ENCODE data around the gene FAM32A.

Gene FAM32A

DNA sequence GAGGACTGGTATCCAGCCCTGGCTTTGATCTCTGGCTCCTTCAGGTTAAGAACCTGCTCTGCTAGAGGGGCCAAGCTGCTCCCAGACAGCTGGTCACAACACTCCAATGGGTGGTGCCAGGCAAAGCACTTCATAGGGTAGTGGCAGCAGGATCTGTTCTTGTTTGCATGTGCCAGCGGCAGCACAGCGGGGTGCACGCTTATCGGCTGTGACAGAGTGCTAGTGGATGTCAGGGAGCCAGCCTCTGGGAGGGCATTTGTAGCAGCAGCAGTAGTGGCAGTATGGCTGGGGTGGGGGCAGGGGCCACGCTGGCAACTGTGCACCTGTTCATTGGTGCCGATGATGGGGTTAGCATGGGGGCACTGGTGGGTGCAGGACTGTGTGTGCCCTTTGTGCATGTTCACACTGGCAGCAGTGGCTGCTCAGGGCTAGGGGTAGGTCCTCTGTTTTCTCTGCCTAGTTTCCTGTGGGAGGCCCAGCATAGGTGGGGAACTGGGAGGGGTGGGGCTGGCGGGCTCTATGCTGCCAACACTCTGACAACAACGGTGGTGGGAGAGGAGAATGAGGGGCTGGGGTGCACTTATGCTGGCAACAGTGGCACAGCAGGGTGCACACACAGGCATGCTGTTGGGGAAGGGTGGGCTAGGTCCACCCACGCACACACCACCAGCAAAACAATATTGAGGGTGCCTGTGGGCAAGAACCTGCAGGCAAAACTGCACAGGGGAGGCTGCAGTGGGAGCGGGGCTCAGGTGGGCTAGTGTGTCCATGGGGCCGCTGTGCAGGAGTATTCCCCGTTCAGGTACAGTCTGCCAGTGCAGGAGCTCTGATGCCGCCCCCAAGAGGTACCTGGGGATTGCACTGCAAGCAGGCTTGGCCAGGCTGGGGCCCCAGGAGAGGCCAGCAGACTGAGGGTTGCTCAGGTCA is 31.8 kb downstream of the FAM32A start:
- H3K4me3 ChIP-seq (ENCODE audit: low read length): no peak overlapping the region
- TF ChIP-seq ZNF274 (IDR thresholded peaks at IDR 0.05; ENCODE audit: low read depth, low read length): no peak

DNA sequence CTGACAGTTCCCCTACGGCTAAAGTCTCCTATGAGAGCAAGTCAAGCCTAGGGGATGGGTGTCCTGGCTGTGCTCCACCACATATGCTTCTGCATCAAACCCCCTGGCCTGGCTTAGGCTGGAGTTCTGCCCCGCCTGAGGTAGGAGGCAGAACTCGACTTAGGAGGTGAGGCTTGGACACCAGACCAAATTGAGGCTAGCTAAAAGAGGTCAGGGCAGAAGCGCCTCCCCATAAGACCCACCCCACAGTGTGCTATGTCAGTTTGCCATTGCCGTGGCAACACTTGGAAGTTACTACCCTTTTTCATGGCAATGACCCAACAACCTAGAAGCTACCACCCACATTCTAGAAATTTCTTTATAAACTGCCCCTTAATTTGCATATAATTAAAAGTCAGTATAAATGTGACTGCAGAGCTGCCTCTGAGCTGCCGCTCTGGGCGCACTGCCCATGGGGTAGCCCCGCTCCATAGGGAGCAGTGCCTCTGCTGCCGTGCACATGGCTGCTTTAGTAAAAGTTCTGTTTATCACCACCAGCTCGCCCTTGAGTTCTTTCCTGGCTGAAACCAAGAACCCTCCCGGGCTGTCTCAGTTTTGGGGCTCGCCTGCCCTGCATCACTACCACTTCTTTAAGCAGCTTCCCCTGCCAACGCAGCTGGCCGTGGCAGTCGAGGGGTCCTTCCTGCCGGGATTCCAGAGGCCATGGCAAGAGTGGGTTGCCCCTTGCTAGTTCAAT is 32.7 kb downstream of the FAM32A start:
- H3K4me3 ChIP-seq (ENCODE audit: low read length): no peak overlapping the region

DNA sequence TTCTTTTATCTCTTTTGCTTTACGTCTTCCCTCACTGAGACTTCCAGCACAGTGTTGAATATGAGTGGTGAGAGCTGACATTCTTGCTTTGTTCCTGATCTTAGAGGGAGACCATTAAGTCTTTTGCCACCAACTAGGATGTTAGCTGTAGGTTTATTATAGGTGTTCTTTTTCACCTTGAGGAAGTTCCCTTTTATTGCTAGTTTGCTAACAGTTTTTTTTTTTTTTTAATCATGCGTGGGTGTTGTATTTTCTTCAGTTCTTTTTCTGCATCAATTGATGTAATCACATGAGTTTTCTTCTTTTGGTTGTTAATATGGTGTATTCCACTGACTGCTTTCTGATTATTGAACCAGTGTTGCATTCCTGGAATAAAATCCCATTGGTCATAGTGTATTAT is 33.6 kb downstream of the FAM32A start:
- no peak for TF ChIP-seq ZNF274 (IDR thresholded peaks at IDR 0.05; ENCODE audit: low read depth, low read length)
- no peak overlapping the region for H3K4me3 ChIP-seq (ENCODE audit: low read length)

More for the DNA sequence above, 32.7 kb downstream of the FAM32A start:
- no peak for TF ChIP-seq ZNF274 (IDR thresholded peaks at IDR 0.05; ENCODE audit: low read depth, low read length)

DNA sequence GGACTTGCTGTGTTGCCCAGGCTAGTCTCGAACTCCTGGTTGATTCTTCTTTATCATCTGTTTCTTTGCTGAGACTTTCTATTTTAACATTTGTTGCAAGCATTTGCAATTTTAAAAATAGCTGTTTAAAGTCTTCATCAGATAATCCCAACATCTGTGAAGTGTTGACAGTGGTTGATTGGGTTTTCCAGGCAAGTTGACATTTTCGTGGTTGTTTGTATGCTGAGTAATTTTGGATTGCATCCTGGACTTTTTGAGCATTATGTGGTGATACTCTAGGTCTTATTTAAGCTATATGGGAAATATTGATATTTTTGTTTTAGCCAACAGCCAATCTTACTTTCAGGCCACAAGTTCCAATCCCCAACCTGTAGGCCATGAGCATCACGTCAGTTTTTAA is 37.6 kb downstream of the FAM32A start:
- H3K4me3 ChIP-seq (ENCODE audit: low read length): no peak overlapping the region
- TF ChIP-seq ZNF274 (IDR thresholded peaks at IDR 0.05; ENCODE audit: low read depth, low read length): no peak

DNA sequence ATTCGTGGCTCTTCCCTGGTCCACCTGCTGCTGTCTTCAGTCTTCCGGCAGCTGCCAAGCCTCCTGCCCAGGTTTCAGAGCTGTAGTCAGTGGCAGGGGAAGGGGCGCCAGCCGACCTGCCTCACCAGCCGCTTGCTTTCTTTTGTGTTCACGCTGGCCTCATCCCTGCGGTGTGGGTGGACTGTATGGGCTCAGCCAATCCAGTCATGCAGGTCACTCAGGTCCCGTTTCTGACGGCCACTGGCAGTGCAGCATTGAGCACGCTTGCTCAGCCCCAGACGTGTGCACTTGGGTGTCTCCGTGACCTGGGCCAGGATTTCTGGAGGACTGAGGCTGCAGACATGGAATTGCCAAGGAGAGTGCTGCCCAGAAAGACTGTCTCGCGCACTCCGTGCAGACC is 38.5 kb downstream of the FAM32A start:
- no peak overlapping the region for H3K4me3 ChIP-seq (ENCODE audit: low read length)
- no peak for TF ChIP-seq ZNF274 (IDR thresholded peaks at IDR 0.05; ENCODE audit: low read depth, low read length)

DNA sequence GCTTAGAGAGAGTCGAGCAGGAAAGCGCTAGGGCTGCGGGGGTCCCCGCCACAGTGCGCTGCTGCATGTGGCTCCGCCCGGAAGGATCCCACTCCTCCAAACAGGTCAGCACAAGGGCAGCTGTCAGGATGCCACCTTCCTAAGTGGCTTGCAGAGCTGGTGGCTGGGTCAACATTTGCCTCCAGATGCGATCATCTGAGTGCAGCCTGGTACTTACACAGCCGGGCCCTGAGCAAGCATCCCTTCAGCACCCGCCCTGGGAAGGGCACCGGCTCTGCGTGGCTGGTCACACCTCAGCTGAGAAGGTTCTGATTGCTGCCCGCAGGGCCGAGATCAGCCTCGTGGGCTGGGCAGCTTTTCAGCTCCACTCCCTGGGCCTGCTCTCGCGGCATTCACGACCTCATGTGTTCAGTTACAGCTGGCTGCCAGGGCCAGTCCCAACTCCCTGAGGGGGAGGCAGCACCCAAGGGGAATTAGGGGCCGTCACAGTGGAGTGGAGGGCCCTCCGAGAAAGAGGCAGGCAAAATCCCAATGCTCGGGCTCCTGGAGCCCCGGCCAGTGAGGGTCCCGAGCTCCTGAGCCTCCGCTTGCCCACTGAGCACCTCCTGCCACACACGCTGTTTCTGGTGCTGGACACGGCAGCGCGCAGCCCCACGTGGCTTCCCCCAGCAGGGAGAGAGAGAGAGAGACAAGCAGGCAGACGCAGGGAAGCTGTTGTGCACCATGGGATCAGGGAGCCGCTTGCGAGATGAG is 39.3 kb downstream of the FAM32A start:
- H3K4me3 ChIP-seq (ENCODE audit: low read length): no peak overlapping the region
- no peak for TF ChIP-seq ZNF274 (IDR thresholded peaks at IDR 0.05; ENCODE audit: low read depth, low read length)

DNA sequence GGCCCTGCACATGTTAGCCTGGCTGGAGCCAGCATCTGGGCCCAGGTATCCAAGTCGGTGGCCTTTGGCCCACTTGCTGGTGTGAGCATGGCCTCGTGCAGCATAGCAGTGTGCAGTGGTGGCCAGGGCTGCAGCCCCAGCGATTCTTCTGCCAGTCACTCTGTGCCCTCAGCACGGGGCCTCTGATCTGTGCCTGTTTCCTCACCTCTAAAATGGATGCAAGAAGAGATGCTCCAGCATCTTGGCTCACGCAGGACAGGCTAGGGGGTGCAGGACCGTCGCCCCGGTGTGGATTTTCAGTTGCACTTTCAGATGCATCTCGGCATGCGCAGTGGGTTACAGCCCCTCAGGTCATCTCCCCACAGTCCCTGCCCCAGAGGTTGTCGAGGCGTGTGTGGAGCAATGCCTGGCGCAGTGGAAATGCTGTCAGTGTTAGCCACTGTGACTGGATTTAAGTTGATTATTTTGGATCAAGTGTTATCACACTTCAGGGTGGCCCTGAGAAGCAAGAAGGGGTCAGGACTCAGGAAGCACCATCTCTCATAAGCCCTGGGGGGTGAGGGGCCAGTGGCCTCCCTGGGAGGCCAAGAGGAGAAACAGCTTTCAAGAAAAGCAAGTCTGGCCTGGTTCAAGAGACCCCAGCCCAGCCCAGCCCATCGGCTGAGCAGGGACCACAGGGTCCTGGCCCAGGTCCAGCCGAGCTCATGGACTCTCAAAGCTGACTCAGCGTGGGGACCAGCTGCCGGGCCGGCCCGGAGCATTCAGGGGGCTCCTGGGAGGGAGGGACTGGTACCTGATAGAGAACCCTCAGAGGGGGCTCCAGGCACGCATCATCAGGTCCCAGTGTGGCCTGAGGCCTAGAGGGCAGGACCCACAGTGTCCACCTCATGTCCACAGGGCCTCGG is 40.3 kb downstream of the FAM32A start:
- TF ChIP-seq ZNF274 (IDR thresholded peaks at IDR 0.05; ENCODE audit: low read depth, low read length): no peak
- H3K4me3 ChIP-seq (ENCODE audit: low read length): no peak overlapping the region

DNA sequence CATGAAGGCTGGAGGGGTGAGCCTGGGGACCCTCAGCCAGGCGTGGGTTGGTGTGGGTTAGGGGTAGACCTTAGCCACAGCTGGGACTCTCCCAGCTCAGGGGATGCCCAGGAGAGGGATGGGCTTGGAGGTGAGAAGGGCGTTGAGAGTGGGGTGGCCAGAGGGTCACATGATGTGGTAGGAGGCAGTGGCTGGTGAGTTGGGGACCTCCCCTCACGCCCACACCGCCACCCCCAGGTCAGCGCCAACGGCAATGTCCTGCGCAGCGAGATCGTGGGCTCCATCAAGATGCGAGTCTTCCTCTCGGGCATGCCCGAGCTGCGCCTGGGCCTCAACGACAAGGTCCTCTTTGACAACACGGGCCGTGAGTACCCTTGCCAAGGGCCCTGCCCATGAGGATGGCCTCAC is 41.0 kb downstream of the FAM32A start:
- H3K4me3 ChIP-seq (ENCODE audit: low read length): no peak overlapping the region
- no peak for TF ChIP-seq ZNF274 (IDR thresholded peaks at IDR 0.05; ENCODE audit: low read depth, low read length)

DNA sequence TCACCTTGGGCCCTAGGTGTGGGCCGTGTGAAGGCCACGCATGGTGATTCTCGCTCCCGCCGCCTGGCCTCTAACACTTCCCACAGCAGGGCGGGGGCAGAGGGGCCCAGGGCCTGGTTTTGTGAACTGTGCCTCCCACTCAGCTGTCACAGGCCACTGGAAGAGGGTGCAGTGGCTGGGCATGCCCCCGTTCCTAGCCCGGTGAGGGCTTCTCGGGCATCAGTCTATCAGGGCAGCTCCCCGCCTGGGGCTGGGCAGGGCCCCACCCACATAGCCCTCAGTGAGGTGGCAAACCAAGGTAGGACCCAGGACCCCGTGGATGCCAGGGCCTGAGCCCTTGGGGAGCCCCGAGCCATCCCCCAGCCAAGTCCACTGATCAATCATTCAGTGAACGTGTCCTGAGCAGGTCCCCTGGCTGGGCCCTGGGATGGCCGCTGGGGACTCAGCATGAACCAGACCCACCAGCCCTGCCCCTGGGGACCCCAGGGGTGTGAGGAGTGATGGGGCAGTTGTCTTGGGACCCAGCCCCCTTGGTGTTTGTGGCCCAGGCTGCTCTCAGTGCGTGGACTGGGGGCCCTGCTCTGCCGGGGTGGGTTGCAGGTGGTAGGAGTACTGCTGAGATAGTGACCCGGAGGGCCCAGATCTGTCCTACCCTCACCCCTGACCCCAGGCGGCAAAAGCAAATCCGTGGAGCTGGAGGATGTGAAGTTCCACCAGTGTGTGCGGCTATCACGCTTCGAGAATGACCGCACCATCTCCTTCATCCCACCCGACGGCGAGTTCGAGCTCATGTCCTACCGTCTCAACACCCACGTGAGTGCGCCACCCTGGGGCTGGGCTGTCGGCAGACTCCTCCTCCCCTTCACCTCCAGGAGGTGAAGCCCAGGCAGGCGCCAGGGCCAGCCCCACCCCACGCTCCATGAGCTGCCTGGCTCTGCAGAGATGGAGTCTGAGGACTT is 41.9 kb downstream of the FAM32A start:
- no peak overlapping the region for H3K4me3 ChIP-seq (ENCODE audit: low read length)
- no peak for TF ChIP-seq ZNF274 (IDR thresholded peaks at IDR 0.05; ENCODE audit: low read depth, low read length)

DNA sequence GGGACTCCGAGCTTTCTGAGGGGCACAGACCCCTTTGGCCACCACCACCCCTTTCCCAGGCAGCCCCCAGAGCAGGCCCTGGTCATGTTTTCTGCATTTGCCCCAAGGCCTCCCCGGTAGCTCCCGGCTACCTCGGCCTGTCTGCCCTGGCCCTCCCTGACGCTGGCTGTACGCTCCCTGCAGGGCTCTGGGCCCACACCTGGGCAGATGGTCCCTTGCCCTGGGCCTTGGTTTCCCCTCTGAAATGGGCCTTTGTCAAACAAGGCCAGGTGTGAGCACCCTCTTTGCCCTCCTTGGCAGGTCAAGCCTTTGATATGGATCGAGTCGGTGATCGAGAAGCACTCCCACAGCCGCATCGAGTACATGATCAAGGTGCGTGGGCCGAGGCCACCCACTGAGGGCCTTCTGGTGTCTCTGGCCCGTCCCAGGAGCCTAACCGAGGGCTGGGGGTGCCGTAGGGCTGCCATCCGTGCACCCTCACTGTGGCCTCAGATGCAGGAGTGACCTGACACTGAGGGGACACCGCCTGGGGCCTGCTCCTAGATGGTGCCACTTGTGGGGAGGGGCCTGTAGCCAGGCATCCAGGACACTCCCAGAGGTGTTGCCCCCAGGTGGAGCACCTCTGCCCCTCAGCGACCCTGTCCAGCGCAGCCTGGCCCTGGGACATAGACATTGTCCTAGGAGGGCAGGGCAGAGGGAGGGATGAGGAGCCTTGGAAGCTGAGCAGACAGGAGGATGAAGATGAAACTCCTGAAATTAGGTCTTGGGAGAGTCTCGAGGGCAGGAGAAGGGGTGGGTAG is 42.8 kb downstream of the FAM32A start:
- no peak for TF ChIP-seq ZNF274 (IDR thresholded peaks at IDR 0.05; ENCODE audit: low read depth, low read length)
- H3K4me3 ChIP-seq (ENCODE audit: low read length): no peak overlapping the region

DNA sequence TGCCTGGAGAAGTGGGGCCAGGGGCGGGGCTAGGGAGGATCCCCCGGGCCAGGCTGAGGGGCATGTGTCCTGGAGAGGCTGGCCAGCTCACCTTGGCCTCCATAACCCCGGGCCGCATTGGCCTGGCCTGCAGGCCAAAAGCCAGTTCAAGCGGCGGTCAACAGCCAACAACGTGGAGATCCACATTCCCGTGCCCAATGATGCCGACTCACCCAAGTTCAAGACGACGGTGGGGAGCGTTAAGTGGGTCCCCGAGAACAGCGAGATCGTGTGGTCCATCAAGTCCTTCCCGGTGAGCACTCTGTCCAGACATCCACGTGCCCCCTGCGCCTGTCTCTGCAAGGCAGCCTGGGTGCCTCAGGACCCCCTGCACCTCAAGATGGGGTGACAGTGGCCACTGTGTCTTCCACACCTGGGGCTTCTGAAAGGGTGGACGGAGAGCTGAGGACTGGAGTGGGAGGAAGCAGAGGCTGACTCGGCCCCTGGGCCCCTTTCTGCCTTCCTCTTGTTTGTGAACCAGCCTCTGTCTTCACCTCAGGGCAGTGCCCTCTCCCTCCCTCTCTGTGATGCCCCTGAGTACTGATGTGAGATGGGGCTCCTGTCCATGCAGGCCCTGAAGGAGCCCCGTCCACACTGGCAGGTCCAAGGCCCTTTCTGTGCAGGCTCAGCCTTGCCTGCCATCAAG is 43.6 kb downstream of the FAM32A start:
- TF ChIP-seq ZNF274 (IDR thresholded peaks at IDR 0.05; ENCODE audit: low read depth, low read length): no peak
- no peak overlapping the region for H3K4me3 ChIP-seq (ENCODE audit: low read length)
